IMR-90 (cell line): Measurements from ENCODE around the gene CEACAM1. TPM values are rescaled to one million over a fixed set of nuclear protein-coding genes. Genes with fewer than 3 reads are reported as not detected.

Source experiments
- ATAC-seq: fragments of 200-7000 bp; cut with Tn5 transposase; 2 replicates; pipeline ENCODE4 v1.9.1; 2020; ENCODE audit warnings: low read depth, mild to moderate bottlenecking, moderate library complexity
- BruUV-seq: library from RNA; stranded (reverse); fragments of 400-500 nt; replicated peaks from 2 replicates; lab custom pipeline; 2021; lab: Mats Ljungman, UMichigan
- CTCF ChIA-PET: fragments of 300-600 bp; formaldehyde crosslinking; extraction: SDS; loops from one replicate; lab custom pipeline; 2021; ENCODE audit warnings: antibody characterized with exemption; lab: Yijun Ruan, JAX
- POLR2A ChIA-PET: fragments of 300-600 bp; sonication (Branson Sonifier 250); formaldehyde crosslinking; loops from one replicate; lab custom pipeline; 2022; ENCODE audit warnings: antibody characterized with exemption; ENCODE audit not compliant: unreplicated experiment; lab: Charles Lee
- DNase-seq: peaks from one replicate; pipeline ENCODE4 v3.0.0; 2013
- H2AFZ ChIP-seq: replicated peaks from 2 replicates; pipeline ENCODE3; 2013; ENCODE audit warnings: low read length, mild to moderate bottlenecking; ENCODE audit not compliant: poor library complexity
- H2AK5ac ChIP-seq: 2 replicates; pipeline ENCODE4 v1.6.1; 2013; ENCODE audit warnings: low read depth, low read length, inconsistent platforms
- H2AK9ac ChIP-seq: replicated peaks from 2 replicates; pipeline ENCODE3; 2013; ENCODE audit warnings: mild to moderate bottlenecking, low read depth, low read length, moderate library complexity; ENCODE audit not compliant: poor library complexity
- H2BK120ac ChIP-seq: 2 replicates; pipeline ENCODE4 v1.6.1; 2013; ENCODE audit warnings: low read depth, low read length, inconsistent platforms
- H2BK15ac ChIP-seq: 3 replicates; pipeline ENCODE4 v1.6.1; 2013; ENCODE audit warnings: low read depth, low read length, inconsistent platforms
- H2BK20ac ChIP-seq: 2 replicates; pipeline ENCODE4 v1.6.1; 2013; ENCODE audit warnings: low read depth, mild to moderate bottlenecking, inconsistent platforms, low read length, moderate library complexity
- H2BK5ac ChIP-seq: 2 replicates; pipeline ENCODE4 v1.6.1; 2013; ENCODE audit warnings: mild to moderate bottlenecking, low read depth, low read length, inconsistent platforms; ENCODE audit not compliant: poor library complexity, severe bottlenecking
- H3K14ac ChIP-seq: replicated peaks from 2 replicates; pipeline ENCODE4 v1.6.1; 2013; ENCODE audit warnings: low read depth, low read length, inconsistent platforms
- H3K18ac ChIP-seq: 2 replicates; pipeline ENCODE4 v1.6.1; 2013; ENCODE audit warnings: low read depth, low read length, control low read depth
- H3K23ac ChIP-seq: 2 replicates; pipeline ENCODE4 v1.6.1; 2013; ENCODE audit warnings: low read depth, low read length, inconsistent platforms
- H3K27ac ChIP-seq: 2 replicates; pipeline ENCODE4 v1.5.1; 2013; ENCODE audit warnings: mild to moderate bottlenecking, control low read depth, low read length; ENCODE audit not compliant: insufficient read depth
- H3K27me3 ChIP-seq: 2 replicates; pipeline ENCODE4 v1.6.1; 2013; ENCODE audit warnings: low read length; ENCODE audit not compliant: control insufficient read depth, insufficient read depth
- H3K36me3 ChIP-seq: 2 replicates; pipeline ENCODE4 v1.6.1; 2013; ENCODE audit warnings: low read length, mixed read lengths; ENCODE audit not compliant: control insufficient read depth, insufficient read depth
- H3K4ac ChIP-seq: 2 replicates; pipeline ENCODE4 v1.6.1; 2013; ENCODE audit warnings: low read depth, low read length, inconsistent platforms
- H3K4me1 ChIP-seq: 2 replicates; pipeline ENCODE4 v1.6.1; 2013; ENCODE audit warnings: low read length, mixed read lengths; ENCODE audit not compliant: control insufficient read depth, insufficient read depth
- H3K4me2 ChIP-seq: 2 replicates; pipeline ENCODE4 v1.6.1; 2013; ENCODE audit warnings: low read depth, mild to moderate bottlenecking, control low read depth, low read length, moderate library complexity
- H3K4me3 ChIP-seq: 2 replicates; pipeline ENCODE4 v1.5.1; 2013; ENCODE audit warnings: low read depth, mild to moderate bottlenecking, control low read depth, low read length, moderate library complexity; ENCODE audit not compliant: insufficient read depth
- H3K56ac ChIP-seq: 2 replicates; pipeline ENCODE4 v1.6.1; 2013; ENCODE audit warnings: low read length, inconsistent platforms; ENCODE audit not compliant: insufficient read depth; ENCODE audit errors: extremely low read depth
- H3K79me1 ChIP-seq, 2 experiments: 2 replicates each; pipeline ENCODE4 v1.6.1; 2013; ENCODE audit warnings: low read length in 2 of 2, inconsistent platforms in 1 of 2, low read depth in 1 of 2
- H3K9ac ChIP-seq: 2 replicates; pipeline ENCODE4 v1.6.1; 2013; ENCODE audit warnings: low read depth, low read length, control low read depth
- H3K9me1 ChIP-seq: 2 replicates; pipeline ENCODE4 v1.6.1; 2013; ENCODE audit warnings: low read length, inconsistent platforms; ENCODE audit not compliant: insufficient read depth
- H3K9me3 ChIP-seq: 2 replicates; pipeline ENCODE4 v1.6.1; 2013; ENCODE audit warnings: low read length; ENCODE audit not compliant: control insufficient read depth, insufficient read depth
- H4K20me1 ChIP-seq: 2 replicates; pipeline ENCODE4 v1.6.1; 2013; ENCODE audit warnings: low read length, inconsistent platforms; ENCODE audit not compliant: insufficient read depth
- H4K5ac ChIP-seq: 2 replicates; pipeline ENCODE4 v1.6.1; 2013; ENCODE audit warnings: mild to moderate bottlenecking, low read depth, low read length, control low read depth
- H4K8ac ChIP-seq, 2 experiments: 2 replicates each; pipeline ENCODE4 v1.6.1; 2013; ENCODE audit warnings: low read depth in 2 of 2, low read length in 2 of 2, control low read depth in 1 of 2, inconsistent platforms in 1 of 2
- H4K91ac ChIP-seq: 2 replicates; pipeline ENCODE4 v1.6.1; 2013; ENCODE audit warnings: low read depth, low read length, inconsistent platforms; ENCODE audit not compliant: insufficient read depth
- BHLHE40 ChIP-seq: fragments of 150-350 bp; IDR thresholded peaks from 2 replicates; pipeline ENCODE4 v1.6.1; 2016; ENCODE audit warnings: mild to moderate bottlenecking, low read depth, low read length
- CEBPB ChIP-seq: IDR thresholded peaks from 2 replicates; pipeline ENCODE4 v1.6.1; 2012; ENCODE audit warnings: low read depth, low read length, improper control_type of control experiment
- CHD1 ChIP-seq: IDR thresholded peaks from 2 replicates; pipeline ENCODE4 v1.6.1; 2012; ENCODE audit warnings: low read depth, low read length, improper control_type of control experiment
- ELK1 ChIP-seq: fragments of 150-350 bp; IDR thresholded peaks from 2 replicates; pipeline ENCODE4 v1.6.1; 2016; ENCODE audit warnings: low read depth, mild to moderate bottlenecking, low read length, moderate library complexity, borderline replicate concordance
- FOS ChIP-seq: fragments of 150-350 bp; IDR thresholded peaks from 2 replicates; pipeline ENCODE4 v1.6.1; 2016; ENCODE audit warnings: low read depth, low read length
- MAFK ChIP-seq: IDR thresholded peaks from 2 replicates; pipeline ENCODE4 v1.6.1; 2012; ENCODE audit warnings: low read depth, low read length, improper control_type of control experiment
- MAZ ChIP-seq: IDR thresholded peaks from 2 replicates; pipeline ENCODE4 v1.6.1; 2012; ENCODE audit warnings: low read depth, mild to moderate bottlenecking, low read length, improper control_type of control experiment, moderate library complexity, borderline replicate concordance
- MXI1 ChIP-seq: IDR thresholded peaks from 2 replicates; pipeline ENCODE4 v1.6.1; 2012; ENCODE audit warnings: low read depth, mild to moderate bottlenecking, low read length, moderate library complexity, borderline replicate concordance
- NFE2L2 ChIP-seq: fragments of 150-350 bp; IDR thresholded peaks from 2 replicates; pipeline ENCODE4 v1.6.1; 2016; ENCODE audit warnings: low read depth, mild to moderate bottlenecking, low read length
- POLR2A ChIP-seq: IDR thresholded peaks from 2 replicates; pipeline ENCODE4 v1.6.1; 2012; ENCODE audit warnings: mild to moderate bottlenecking, low read depth, low read length
- RAD21 ChIP-seq: IDR thresholded peaks from 2 replicates; pipeline ENCODE4 v1.6.1; 2012; ENCODE audit warnings: low read length, improper control_type of control experiment
- RCOR1 ChIP-seq: IDR thresholded peaks from 2 replicates; pipeline ENCODE4 v1.6.1; 2012; ENCODE audit warnings: mild to moderate bottlenecking, low read length, improper control_type of control experiment; ENCODE audit not compliant: insufficient replicate concordance
- RFX5 ChIP-seq: IDR thresholded peaks from 2 replicates; pipeline ENCODE4 v1.8.0; 2012; ENCODE audit warnings: low read depth, mild to moderate bottlenecking, low read length, moderate library complexity
- SMC3 ChIP-seq: fragments of 150-350 bp; IDR thresholded peaks from 2 replicates; pipeline ENCODE4 v1.6.1; 2016; ENCODE audit warnings: low read depth, mild to moderate bottlenecking, antibody characterized with exemption, low read length, moderate library complexity
- USF2 ChIP-seq: fragments of 150-350 bp; IDR thresholded peaks from 2 replicates; pipeline ENCODE4 v1.6.1; 2017; ENCODE audit warnings: mild to moderate bottlenecking, antibody characterized with exemption, low read length, low read depth
- WGBS, 2 experiments: methylation state at CpG; one replicate each; pipeline versions ENCODE4 v1.1.5 to v1.1.7; 2013; ENCODE audit warnings: missing lambda C conversion rate in 2 of 2; ENCODE audit not compliant: insufficient read length in 1 of 2; ENCODE audit errors: extremely low coverage in 2 of 2; 5-methylcytosine and 5-hydroxymethylcytosine counted together
- dilution Hi-C: fragments of 300-500 bp; cut with HindIII; formaldehyde crosslinking; loops from one replicate; pipeline ENCODE4 v1.14.3; 2018; ENCODE audit warnings: low sequenced_read_pairs; ENCODE audit not compliant: unreplicated experiment
- in situ Hi-C: fragments of 300-500 bp; cut with MboI; formaldehyde crosslinking; loops from 3 replicates; pipeline ENCODE4 v1.14.3; 2019; ENCODE audit warnings: low sequenced_read_pairs, inconsistent platforms, mixed read lengths
- intact Hi-C: fragments of 100-400 bp; cut with micrococcal nuclease; formaldehyde crosslinking; loops from 2 replicates; pipeline ENCODE4 v1.10.0; 2022
- polyA plus RNA-seq, 3 experiments: library from polyadenylated mRNA; depleted of rRNA; stranded (reverse); fragments of >200 nt; gene quantifications; 2 replicates each; pipeline ENCODE4 v1.2.3, GENCODE V29; 2012; ENCODE audit warnings: low replicate concordance in 1 of 3
- total RNA-seq: library from RNA; depleted of rRNA; stranded (reverse); fragments of >200 nt; gene quantifications from 2 replicates; pipeline ENCODE4 v1.2.3, GENCODE V29; 2012
- TF ChIP-seq, protein P1 (sequence below): conservative IDR thresholded peaks from 2 replicates; pipeline ENCODE4 v1.5.1; 2012; ENCODE audit warnings: mild to moderate bottlenecking, low read depth, low read length, improper control_type of control experiment

CEACAM1 gene
- total and polyA plus RNA-seq, 2 of the 4 experiments (the other 2 are of a cell fraction), result not detected

DNA sequence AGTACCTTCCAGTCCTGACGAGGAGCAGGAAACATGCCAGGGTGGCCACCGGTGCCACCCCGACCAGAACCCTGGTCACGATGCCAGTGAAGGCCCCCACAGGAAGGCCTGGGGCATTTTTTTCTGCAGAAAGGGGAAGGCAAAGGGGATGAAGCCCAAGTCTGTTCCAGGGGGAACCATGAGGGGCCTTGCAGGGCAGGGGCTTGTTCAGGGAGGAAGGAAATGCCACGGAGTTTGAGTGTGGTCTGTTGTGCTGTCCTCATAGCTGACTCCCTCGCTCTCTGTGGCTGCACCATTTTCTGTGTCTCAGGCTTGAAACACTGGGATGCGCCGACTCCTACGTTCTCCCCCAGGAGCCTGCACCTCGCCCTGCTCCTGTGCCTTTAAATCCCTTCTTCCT is 27.5 kb upstream of the CEACAM1 start:
- Histone ChIP-seq H3K9me1 (no peaks in the 10 kb centered on the region), H3K14ac (no peak overlapping the region), H2AK5ac (no peak overlapping the region), H3K36me3 (no peaks in the 10 kb centered on the region), H2BK120ac (no peak overlapping the region), H3K4me3 (no peak overlapping the region), H3K18ac (no peak overlapping the region), H3K4ac (no peak overlapping the region), H4K20me1 (no peaks in the 10 kb centered on the region; the same call in 1 of the 2 replicates), H3K79me1 (no peaks in the 10 kb centered on the region), H2BK20ac (no peak overlapping the region), H3K4me2 (no peak overlapping the region), H3K9ac (no peak overlapping the region), H2AK9ac (no peak overlapping the region), H4K5ac (no peak overlapping the region), H3K27me3 (peaks cover 47% of the 10 kb centered on the region), H4K8ac (no peak overlapping the region), H2AFZ (no peak overlapping the region), H4K91ac (no peak overlapping the region), H3K56ac (no peak overlapping the region), H2BK5ac (no peak overlapping the region), H2BK15ac (no peak overlapping the region), H3K4me1 (no peaks in the 10 kb centered on the region), H3K23ac (no peak overlapping the region), H3K27ac (no peak overlapping the region), H3K9me3 (peaks cover 3% of the 10 kb centered on the region; the same call in 1 of the 2 replicates)
- TF ChIP-seq RAD21 (no peak), RFX5 (no peak), CEBPB (no peak), USF2 (no peak), FOS (no peak), MAZ (no peak), POLR2A (no peak), MAFK (no peak), NFE2L2 (no peak), MXI1 (no peak), RCOR1 (no peak), BHLHE40 (no peak), CHD1 (no peak), SMC3 (no peak), ELK1 (no peak)
- TF ChIP-seq, protein P1, sequence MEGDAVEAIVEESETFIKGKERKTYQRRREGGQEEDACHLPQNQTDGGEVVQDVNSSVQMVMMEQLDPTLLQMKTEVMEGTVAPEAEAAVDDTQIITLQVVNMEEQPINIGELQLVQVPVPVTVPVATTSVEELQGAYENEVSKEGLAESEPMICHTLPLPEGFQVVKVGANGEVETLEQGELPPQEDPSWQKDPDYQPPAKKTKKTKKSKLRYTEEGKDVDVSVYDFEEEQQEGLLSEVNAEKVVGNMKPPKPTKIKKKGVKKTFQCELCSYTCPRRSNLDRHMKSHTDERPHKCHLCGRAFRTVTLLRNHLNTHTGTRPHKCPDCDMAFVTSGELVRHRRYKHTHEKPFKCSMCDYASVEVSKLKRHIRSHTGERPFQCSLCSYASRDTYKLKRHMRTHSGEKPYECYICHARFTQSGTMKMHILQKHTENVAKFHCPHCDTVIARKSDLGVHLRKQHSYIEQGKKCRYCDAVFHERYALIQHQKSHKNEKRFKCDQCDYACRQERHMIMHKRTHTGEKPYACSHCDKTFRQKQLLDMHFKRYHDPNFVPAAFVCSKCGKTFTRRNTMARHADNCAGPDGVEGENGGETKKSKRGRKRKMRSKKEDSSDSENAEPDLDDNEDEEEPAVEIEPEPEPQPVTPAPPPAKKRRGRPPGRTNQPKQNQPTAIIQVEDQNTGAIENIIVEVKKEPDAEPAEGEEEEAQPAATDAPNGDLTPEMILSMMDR, result no peak
- ATAC-seq, result no peak
- DNase-seq, result no peak
- in situ Hi-C loops, result no loop called here
- dilution Hi-C loops, result no loop called here
- intact Hi-C loops, result no loop called here
- ChIA-PET CTCF (no interaction called here), POLR2A (no interaction called here)
- BruUV-seq, result no TSS peak
- 72% methylated on average over 4 of the region's 10 CpGs; no CpG with 5 or more reads in 1 of the 2 experiments for WGBS, 2 experiments
